Measurements from ENCODE around the gene MORN1.
"Not testable (repeated sequence)": the region's sequence is repeated elsewhere in the genome, so short reads cannot be mapped to it uniquely, and the experiment has no call there.

Gene MORN1

GRCh38 chr1:2335721-2336455 is 55.5 kb downstream of the MORN1 start:
- no peak overlapping the region for H3K4me3 ChIP-seq (ENCODE audit: insufficient read depth in 1 of 2, low read depth in 1 of 2, low read length in 2 of 2)
- no peak overlapping the region for H3K18ac ChIP-seq (ENCODE audit: low read depth in 1 of 2, low read length in 2 of 2)
- H3K27ac ChIP-seq (ENCODE audit: low read length, poor library complexity, severe bottlenecking), result no peak overlapping the region
- no peaks in the 10 kb centered on the region for H3K9me3 ChIP-seq (ENCODE audit: control insufficient read depth, low read length)
- no peaks in the 10 kb centered on the region for H3K79me1 ChIP-seq (replicated peaks; ENCODE audit: low read length, poor library complexity, severe bottlenecking)
- no peak overlapping the region for H2BK5ac ChIP-seq (ENCODE audit: low read depth, low read length, poor library complexity, severe bottlenecking)
- peaks cover 0 to 7% of the 10 kb centered on the region in 2 experiments for H3K27me3 ChIP-seq (ENCODE audit: control insufficient read depth in 1 of 2, insufficient read depth in 1 of 2, low read length in 2 of 2)
- H2BK12ac ChIP-seq (ENCODE audit: low read length in 2 of 2), result no peak overlapping the region
- H3K4me2 ChIP-seq (ENCODE audit: low read length, poor library complexity, severe bottlenecking), result no peak overlapping the region
- no peak overlapping the region for H3K23ac ChIP-seq (ENCODE audit: low read length in 2 of 2)
- no peak overlapping the region for H2AK5ac ChIP-seq (ENCODE audit: low read length, severe bottlenecking)
- peaks cover 11% of the 10 kb centered on the region for H3K4me1 ChIP-seq (ENCODE audit: control insufficient read depth, insufficient read depth, low read depth, low read length)
- WGBS, result 93% methylated on average over 33 of the region's 36 CpGs
- H4K8ac ChIP-seq (ENCODE audit: low read length), result no peak overlapping the region
- no peaks in the 10 kb centered on the region for H3K36me3 ChIP-seq (ENCODE audit: control insufficient read depth in 1 of 2, insufficient read depth in 2 of 2, low read depth in 1 of 2, low read length in 2 of 2)
- no peak for DNase-seq
- no peak overlapping the region for H3K4ac ChIP-seq (ENCODE audit: low read depth in 1 of 2, low read length in 2 of 2)
- H2AFZ ChIP-seq (ENCODE audit: low read depth, low read length), result no peak overlapping the region
- no peak overlapping the region for H2BK15ac ChIP-seq (ENCODE audit: low read depth, poor library complexity, severe bottlenecking)
- no peak overlapping the region for H3K9ac ChIP-seq (ENCODE audit: low read length)
- H4K91ac ChIP-seq (ENCODE audit: low read length), result no peak overlapping the region
- H3K14ac ChIP-seq (ENCODE audit: low read length in 2 of 2), result no peak overlapping the region
- no peak overlapping the region for H2BK120ac ChIP-seq (ENCODE audit: low read depth, low read length)

- Histone ChIP-seq H4K8ac (ENCODE audit: low read length) (no peak overlapping the region), H2BK120ac (ENCODE audit: low read depth, low read length) (no peak overlapping the region), H3K9me3 (ENCODE audit: control insufficient read depth, low read length) (no peaks in the 10 kb centered on the region), H3K4me2 (ENCODE audit: low read length, poor library complexity, severe bottlenecking) (no peak overlapping the region), H2AK5ac (ENCODE audit: low read length, severe bottlenecking) (no peak overlapping the region), H2BK15ac (ENCODE audit: low read depth, poor library complexity, severe bottlenecking) (no peak overlapping the region), H3K4me3 (ENCODE audit: insufficient read depth in 1 of 2, low read depth in 1 of 2, low read length in 2 of 2) (no peak overlapping the region), H3K4ac (ENCODE audit: low read depth in 1 of 2, low read length in 2 of 2) (no peak overlapping the region), H2BK5ac (ENCODE audit: low read depth, low read length, poor library complexity, severe bottlenecking) (no peak overlapping the region), H3K9ac (ENCODE audit: low read length) (no peak overlapping the region), H3K79me1 (replicated peaks; ENCODE audit: low read length, poor library complexity, severe bottlenecking) (no peaks in the 10 kb centered on the region), H2AFZ (ENCODE audit: low read depth, low read length) (no peak overlapping the region), H3K4me1 (ENCODE audit: control insufficient read depth, insufficient read depth, low read depth, low read length) (peaks cover 18% of the 10 kb centered on the region), H3K14ac (ENCODE audit: low read length in 2 of 2) (no peak overlapping the region), H3K23ac (ENCODE audit: low read length in 2 of 2) (no peak overlapping the region), H3K27me3 (ENCODE audit: control insufficient read depth in 1 of 2, insufficient read depth in 1 of 2, low read length in 2 of 2) (peaks cover 0 to 7% of the 10 kb centered on the region in 2 experiments), H3K18ac (ENCODE audit: low read depth in 1 of 2, low read length in 2 of 2) (no peak overlapping the region), H3K36me3 (ENCODE audit: control insufficient read depth in 1 of 2, insufficient read depth in 2 of 2, low read depth in 1 of 2, low read length in 2 of 2) (no peaks in the 10 kb centered on the region), H3K27ac (ENCODE audit: low read length, poor library complexity, severe bottlenecking) (no peak overlapping the region), H2BK12ac (ENCODE audit: low read length in 2 of 2) (no peak overlapping the region), H4K91ac (ENCODE audit: low read length) (no peak overlapping the region)
- DNase-seq, result no peak
- WGBS, result 84% methylated on average over 33 of the region's 33 CpGs
Observed at GRCh38 chr1:2334883-2335534, 56.3 kb downstream of the MORN1 start.

- no peak overlapping the region for H3K9ac ChIP-seq (ENCODE audit: low read length)
- H3K18ac ChIP-seq (ENCODE audit: low read depth in 1 of 2, low read length in 2 of 2), result no peak overlapping the region
- no peak overlapping the region for H2BK12ac ChIP-seq (ENCODE audit: low read length in 2 of 2)
- H3K4me2 ChIP-seq (ENCODE audit: low read length, poor library complexity, severe bottlenecking), result no peak overlapping the region
- H3K36me3 ChIP-seq (ENCODE audit: control insufficient read depth in 1 of 2, insufficient read depth in 2 of 2, low read depth in 1 of 2, low read length in 2 of 2), result no peaks in the 10 kb centered on the region
- H3K14ac ChIP-seq (ENCODE audit: low read length in 2 of 2), result no peak overlapping the region
- no peak overlapping the region for H4K91ac ChIP-seq (ENCODE audit: low read length)
- WGBS, result 87% methylated on average over 21 of the region's 21 CpGs
- no peaks in the 10 kb centered on the region for H3K79me1 ChIP-seq (replicated peaks; ENCODE audit: low read length, poor library complexity, severe bottlenecking)
- H3K4me3 ChIP-seq (ENCODE audit: insufficient read depth in 1 of 2, low read depth in 1 of 2, low read length in 2 of 2), result no peak overlapping the region
- peaks cover 19% of the 10 kb centered on the region for H3K4me1 ChIP-seq (ENCODE audit: control insufficient read depth, insufficient read depth, low read depth, low read length)
- no peak overlapping the region for H2BK120ac ChIP-seq (ENCODE audit: low read depth, low read length)
- no peak overlapping the region for H2AK5ac ChIP-seq (ENCODE audit: low read length, severe bottlenecking)
- H3K27ac ChIP-seq (ENCODE audit: low read length, poor library complexity, severe bottlenecking), result no peak overlapping the region
- H2AFZ ChIP-seq (ENCODE audit: low read depth, low read length), result no peak overlapping the region
- no peak for DNase-seq
- H3K27me3 ChIP-seq (ENCODE audit: control insufficient read depth in 1 of 2, insufficient read depth in 1 of 2, low read length in 2 of 2), result peaks cover 0 to 7% of the 10 kb centered on the region in 2 experiments
- no peak overlapping the region for H4K8ac ChIP-seq (ENCODE audit: low read length)
- H3K4ac ChIP-seq (ENCODE audit: low read depth in 1 of 2, low read length in 2 of 2), result no peak overlapping the region
- no peak overlapping the region for H2BK15ac ChIP-seq (ENCODE audit: low read depth, poor library complexity, severe bottlenecking)
- no peak overlapping the region for H2BK5ac ChIP-seq (ENCODE audit: low read depth, low read length, poor library complexity, severe bottlenecking)
- H3K9me3 ChIP-seq (ENCODE audit: control insufficient read depth, low read length), result no peaks in the 10 kb centered on the region
- no peak overlapping the region for H3K23ac ChIP-seq (ENCODE audit: low read length in 2 of 2)
Observed at GRCh38 chr1:2334366-2334765, 57.0 kb downstream of the MORN1 start.

GRCh38 chr1:2331580-2331979 is 59.8 kb downstream of the MORN1 start:
- H3K9ac ChIP-seq (ENCODE audit: low read length); H3K4ac ChIP-seq (ENCODE audit: low read depth in 1 of 2, low read length in 2 of 2); H2BK5ac ChIP-seq (ENCODE audit: low read depth, low read length, poor library complexity, severe bottlenecking); H3K36me3 ChIP-seq (ENCODE audit: control insufficient read depth in 1 of 2, insufficient read depth in 2 of 2, low read depth in 1 of 2, low read length in 2 of 2); H3K4me2 ChIP-seq (ENCODE audit: low read length, poor library complexity, severe bottlenecking); H2BK15ac ChIP-seq (ENCODE audit: low read depth, poor library complexity, severe bottlenecking); H4K8ac ChIP-seq (ENCODE audit: low read length); H3K79me1 ChIP-seq (replicated peaks; ENCODE audit: low read length, poor library complexity, severe bottlenecking); H3K4me3 ChIP-seq (ENCODE audit: insufficient read depth in 1 of 2, low read depth in 1 of 2, low read length in 2 of 2); H3K18ac ChIP-seq (ENCODE audit: low read depth in 1 of 2, low read length in 2 of 2); H3K27me3 ChIP-seq (ENCODE audit: control insufficient read depth in 1 of 2, insufficient read depth in 1 of 2, low read length in 2 of 2); H2AK5ac ChIP-seq (ENCODE audit: low read length, severe bottlenecking); H3K27ac ChIP-seq (ENCODE audit: low read length, poor library complexity, severe bottlenecking); H2BK120ac ChIP-seq (ENCODE audit: low read depth, low read length); DNase-seq; H2BK12ac ChIP-seq (ENCODE audit: low read length in 2 of 2); H3K9me3 ChIP-seq (ENCODE audit: control insufficient read depth, low read length); H3K23ac ChIP-seq (ENCODE audit: low read length in 2 of 2); H2AFZ ChIP-seq (ENCODE audit: low read depth, low read length); H3K14ac ChIP-seq (ENCODE audit: low read length in 2 of 2); H4K91ac ChIP-seq (ENCODE audit: low read length): not testable (repeated sequence)
- H3K4me1 ChIP-seq (ENCODE audit: control insufficient read depth, insufficient read depth, low read depth, low read length), result peaks cover 19% of the 10 kb centered on the region
- WGBS, result 92% methylated on average over 33 of the region's 33 CpGs
